ENCODE measurements around the gene WDFY4. TPM values are rescaled to one million over a fixed set of nuclear protein-coding genes. Genes with fewer than 3 reads are reported as not detected.

Gene WDFY4
- total and polyA plus RNA-seq, 2 of the 4 experiments (the other 2 are of a cell fraction), result not detected

GRCh38 chr10:48684463-48684791 lies 246 bp upstream of the WDFY4 start:
- H3K56ac ChIP-seq (ENCODE audit: extremely low read depth, insufficient read depth, low read length), result no peak overlapping the region
- intact Hi-C loops (cut with micrococcal nuclease), result no loop called here
- no peak overlapping the region for H3K9ac ChIP-seq (ENCODE audit: low read depth, low read length)
- no peak for ATAC-seq (ENCODE audit: low read depth)
- no peaks in the 10 kb centered on the region for H4K20me1 ChIP-seq (ENCODE audit: insufficient read depth, low read length)
- H3K14ac ChIP-seq (replicated peaks; ENCODE audit: low read depth, low read length), result no peak overlapping the region
- no peak overlapping the region for H2BK120ac ChIP-seq (ENCODE audit: low read depth, low read length)
- H3K9me3 ChIP-seq (ENCODE audit: control insufficient read depth, insufficient read depth, low read length), result no peaks in the 10 kb centered on the region
- H3K4ac ChIP-seq (ENCODE audit: low read depth, low read length), result no peak overlapping the region
- no peaks in the 10 kb centered on the region for H3K4me1 ChIP-seq (ENCODE audit: control insufficient read depth, insufficient read depth, low read length)
- H3K4me2 ChIP-seq (ENCODE audit: low read depth, low read length), result no peak overlapping the region
- H3K18ac ChIP-seq (ENCODE audit: low read depth, low read length), result no peak overlapping the region
- 75% methylated on average over 4 of the region's 6 CpGs; no CpG with 5 or more reads in 1 of the 2 experiments for WGBS, 2 experiments (ENCODE audit: extremely low coverage in 2 of 2, insufficient read length in 1 of 2)
- CTCF ChIA-PET, result interaction anchor here (1.1 kb wide), 1 partner anchor 28 kb away, joined by 3 read pairs; no protein-coding TSS in a partner anchor
- no peak overlapping the region for H2BK20ac ChIP-seq (ENCODE audit: low read depth, low read length)
- H2BK5ac ChIP-seq (ENCODE audit: low read depth, low read length, poor library complexity, severe bottlenecking), result no peak overlapping the region
- no peak overlapping the region for H2BK15ac ChIP-seq (ENCODE audit: low read depth, low read length)
- peaks cover 6% of the 10 kb centered on the region for H3K27me3 ChIP-seq (ENCODE audit: control insufficient read depth, insufficient read depth, low read length)
- in situ Hi-C loops (cut with MboI; ENCODE audit: low sequenced_read_pairs), result no loop called here
- no peak overlapping the region for H2AK5ac ChIP-seq (ENCODE audit: low read depth, low read length)
- H3K4me3 ChIP-seq (ENCODE audit: insufficient read depth, low read depth, low read length), result no peak overlapping the region
- dilution Hi-C loops (cut with HindIII; ENCODE audit: low sequenced_read_pairs, unreplicated experiment), result no loop called here
- TF ChIP-seq, protein P1, sequence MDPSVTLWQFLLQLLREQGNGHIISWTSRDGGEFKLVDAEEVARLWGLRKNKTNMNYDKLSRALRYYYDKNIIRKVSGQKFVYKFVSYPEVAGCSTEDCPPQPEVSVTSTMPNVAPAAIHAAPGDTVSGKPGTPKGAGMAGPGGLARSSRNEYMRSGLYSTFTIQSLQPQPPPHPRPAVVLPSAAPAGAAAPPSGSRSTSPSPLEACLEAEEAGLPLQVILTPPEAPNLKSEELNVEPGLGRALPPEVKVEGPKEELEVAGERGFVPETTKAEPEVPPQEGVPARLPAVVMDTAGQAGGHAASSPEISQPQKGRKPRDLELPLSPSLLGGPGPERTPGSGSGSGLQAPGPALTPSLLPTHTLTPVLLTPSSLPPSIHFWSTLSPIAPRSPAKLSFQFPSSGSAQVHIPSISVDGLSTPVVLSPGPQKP (IDR thresholded peaks at IDR 0.05; ENCODE audit: borderline replicate concordance, low read depth, low read length), result no peak
- TF ChIP-seq, protein P2, sequence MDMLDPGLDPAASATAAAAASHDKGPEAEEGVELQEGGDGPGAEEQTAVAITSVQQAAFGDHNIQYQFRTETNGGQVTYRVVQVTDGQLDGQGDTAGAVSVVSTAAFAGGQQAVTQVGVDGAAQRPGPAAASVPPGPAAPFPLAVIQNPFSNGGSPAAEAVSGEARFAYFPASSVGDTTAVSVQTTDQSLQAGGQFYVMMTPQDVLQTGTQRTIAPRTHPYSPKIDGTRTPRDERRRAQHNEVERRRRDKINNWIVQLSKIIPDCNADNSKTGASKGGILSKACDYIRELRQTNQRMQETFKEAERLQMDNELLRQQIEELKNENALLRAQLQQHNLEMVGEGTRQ (IDR thresholded peaks at IDR 0.05; ENCODE audit: low read depth, low read length), result no peak
- no peak for TF ChIP-seq RAD21 (IDR thresholded peaks at IDR 0.05; ENCODE audit: low read length)
- no peak for TF ChIP-seq CHD1 (IDR thresholded peaks at IDR 0.05; ENCODE audit: low read depth, low read length)
- no peak for TF ChIP-seq MAFK (IDR thresholded peaks at IDR 0.05; ENCODE audit: low read depth, low read length)
- no peak for TF ChIP-seq BHLHE40 (IDR thresholded peaks at IDR 0.05; ENCODE audit: low read depth, low read length)
- TF ChIP-seq FOS (IDR thresholded peaks at IDR 0.05; ENCODE audit: low read depth, low read length), result no peak
- TF ChIP-seq SMC3 (IDR thresholded peaks at IDR 0.05; ENCODE audit: low read depth, low read length), result no peak
- TF ChIP-seq RFX5 (IDR thresholded peaks at IDR 0.05; ENCODE audit: low read depth, low read length), result no peak
- TF ChIP-seq MXI1 (IDR thresholded peaks at IDR 0.05; ENCODE audit: borderline replicate concordance, low read depth, low read length), result no peak
- no peak for TF ChIP-seq NFE2L2 (IDR thresholded peaks at IDR 0.05; ENCODE audit: low read depth, low read length)
- no peak for TF ChIP-seq CEBPB (IDR thresholded peaks at IDR 0.05; ENCODE audit: low read depth, low read length)
- no peak for TF ChIP-seq POLR2A (IDR thresholded peaks at IDR 0.05; ENCODE audit: low read depth, low read length)
- no peak for TF ChIP-seq CTCF (conservative IDR thresholded peaks at IDR 0.05; ENCODE audit: low read depth, low read length)
- TF ChIP-seq MAZ (IDR thresholded peaks at IDR 0.05; ENCODE audit: borderline replicate concordance, low read depth, low read length), result no peak
- TF ChIP-seq RCOR1 (IDR thresholded peaks at IDR 0.05; ENCODE audit: insufficient replicate concordance, low read length), result no peak
- no peaks in the 10 kb centered on the region for H3K9me1 ChIP-seq (ENCODE audit: insufficient read depth, low read length)
- H3K23ac ChIP-seq (ENCODE audit: low read depth, low read length), result no peak overlapping the region
- H3K36me3 ChIP-seq (ENCODE audit: control insufficient read depth, insufficient read depth, low read length), result no peaks in the 10 kb centered on the region
- DNase-seq, result no peak
- no peak overlapping the region for H2AK9ac ChIP-seq (replicated peaks; ENCODE audit: low read depth, low read length, poor library complexity)
- H4K5ac ChIP-seq (ENCODE audit: low read depth, low read length), result no peak overlapping the region
- BruUV-seq (replicated peaks), result no TSS peak
- H4K91ac ChIP-seq (ENCODE audit: insufficient read depth, low read depth, low read length), result no peak overlapping the region
- H3K79me1 ChIP-seq (ENCODE audit: low read depth in 1 of 2, low read length in 2 of 2), result no peaks in the 10 kb centered on the region
- H4K8ac ChIP-seq (ENCODE audit: low read depth in 2 of 2, low read length in 2 of 2), result no peak overlapping the region
- POLR2A ChIA-PET (ENCODE audit: unreplicated experiment), result no interaction called here
- no peak overlapping the region for H2AFZ ChIP-seq (replicated peaks; ENCODE audit: low read length, poor library complexity)
- H3K27ac ChIP-seq (ENCODE audit: insufficient read depth, low read length), result no peak overlapping the region

Data from IMR-90 (cell line).